Endothelial cell (in vitro differentiated cells): ENCODE results near the gene C2CD4C. TPM values are rescaled to one million over a fixed set of nuclear protein-coding genes. Genes with fewer than 3 reads are reported as not detected.

Source experiments
- DNase-seq: peaks from one replicate; pipeline ENCODE4 v3.0.0; 2021; ENCODE audit warnings: low spot score
- H3K27ac Mint-ChIP-seq: one replicate; pipeline ENCODE4 v1.8.0; 2021; ENCODE audit warnings: mixed read lengths, inconsistent platforms; ENCODE audit not compliant: unreplicated experiment
- H3K27me3 Mint-ChIP-seq: one replicate; pipeline ENCODE4 v1.8.0; 2021; ENCODE audit warnings: mild to moderate bottlenecking, moderate library complexity, mixed read lengths, inconsistent platforms; ENCODE audit not compliant: unreplicated experiment
- H3K36me3 Mint-ChIP-seq: one replicate; pipeline ENCODE4 v1.8.0; 2021; ENCODE audit warnings: mild to moderate bottlenecking, low read depth, mixed read lengths, inconsistent platforms; ENCODE audit not compliant: unreplicated experiment
- H3K4me1 Mint-ChIP-seq: one replicate; pipeline ENCODE4 v1.8.0; 2021; ENCODE audit warnings: mild to moderate bottlenecking, mixed read lengths, inconsistent platforms; ENCODE audit not compliant: unreplicated experiment
- H3K4me3 Mint-ChIP-seq: one replicate; pipeline ENCODE4 v1.8.0; 2021; ENCODE audit warnings: mild to moderate bottlenecking, mixed read lengths, inconsistent platforms; ENCODE audit not compliant: unreplicated experiment
- H3K9me3 Mint-ChIP-seq: one replicate; pipeline ENCODE4 v1.8.0; 2021; ENCODE audit warnings: mixed read lengths, inconsistent platforms; ENCODE audit not compliant: unreplicated experiment
- CTCF ChIP-seq: fragments of 200-600 bp; sonication (generic); IDR thresholded peaks from one replicate; pipeline ENCODE4 v1.5.0; 2021; ENCODE audit warnings: antibody characterized with exemption; ENCODE audit not compliant: unreplicated experiment
- total RNA-seq: library from RNA; stranded (reverse); fragmentation: NEBNext Ultra II Directional; extraction: Animal tissue kit (Norgen Biotek cat#: 25700); gene quantifications from one replicate; pipeline ENCODE4 v1.2.1, GENCODE V29; 2021; ENCODE audit not compliant: unreplicated experiment

C2CD4C gene
- total RNA-seq, 1 donor from 2014 or later, result 1.2 TPM

DNA sequence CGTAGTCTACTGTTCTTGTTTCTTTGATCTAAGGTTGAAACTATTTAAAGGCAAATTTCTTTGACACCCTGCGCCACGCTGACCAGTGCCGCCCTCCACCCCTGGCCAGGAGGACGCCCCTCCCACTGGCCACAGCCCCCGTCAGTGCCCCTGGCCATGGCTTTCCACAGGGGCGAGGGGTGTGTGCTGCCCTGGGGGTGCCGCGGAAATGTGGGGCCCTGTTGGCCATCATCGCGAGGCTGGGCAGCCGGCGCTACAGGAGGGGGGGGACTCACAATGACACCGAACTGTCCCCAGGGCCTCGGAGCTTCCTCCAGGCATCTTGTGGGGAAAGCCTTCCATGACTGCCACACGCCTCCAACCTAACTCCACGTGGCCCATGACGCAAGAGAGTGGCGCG is 41.0 kb upstream of the C2CD4C start:
- Mint-ChIP-seq H3K36me3 (peaks cover 8% of the 10 kb centered on the region), H3K27ac (no peak overlapping the region), H3K4me3 (no peak overlapping the region)

GRCh38 chr19:447816-448560 is 39.0 kb upstream of the C2CD4C start:
- no peaks in the 10 kb centered on the region for H3K4me1 Mint-ChIP-seq
- DNase-seq, result no peak
- H3K9me3 Mint-ChIP-seq, result no peaks in the 10 kb centered on the region
- no peak overlapping the region for H3K27ac Mint-ChIP-seq
- no peak overlapping the region for H3K4me3 Mint-ChIP-seq
- H3K36me3 Mint-ChIP-seq, result peaks cover 6% of the 10 kb centered on the region
- peaks cover 7% of the 10 kb centered on the region for H3K27me3 Mint-ChIP-seq
- no peak for TF ChIP-seq CTCF

More for the DNA sequence above, 41.0 kb upstream of the C2CD4C start:
- TF ChIP-seq CTCF, result no peak
- DNase-seq, result no peak
- Mint-ChIP-seq H3K27me3 (peaks cover 10% of the 10 kb centered on the region), H3K4me1 (no peaks in the 10 kb centered on the region), H3K9me3 (no peaks in the 10 kb centered on the region)

DNA sequence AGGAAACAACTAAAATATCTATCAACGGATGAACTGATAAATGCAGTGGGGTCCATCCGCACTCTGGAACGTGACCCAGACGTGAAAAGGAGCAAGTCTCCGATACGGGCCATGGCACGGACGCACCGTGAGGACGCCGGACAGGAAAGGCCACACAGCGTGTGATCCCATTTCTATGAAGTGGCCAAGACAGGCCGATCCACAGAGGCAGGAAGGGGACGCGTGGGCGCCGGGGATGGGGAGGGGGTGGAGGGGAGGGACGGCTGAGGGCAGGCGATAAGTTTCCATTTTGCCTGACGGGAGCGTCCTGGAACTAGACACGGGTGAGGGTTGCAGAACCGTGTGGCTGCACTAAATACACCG is 38.1 kb upstream of the C2CD4C start:
- H3K27me3 Mint-ChIP-seq, result peaks cover 7% of the 10 kb centered on the region
- no peak overlapping the region for H3K4me3 Mint-ChIP-seq
- H3K36me3 Mint-ChIP-seq, result peaks cover 8% of the 10 kb centered on the region
- no peak overlapping the region for H3K27ac Mint-ChIP-seq
- H3K9me3 Mint-ChIP-seq, result peaks cover under 1% of the 10 kb centered on the region
- H3K4me1 Mint-ChIP-seq, result no peaks in the 10 kb centered on the region
- DNase-seq, result no peak
- TF ChIP-seq CTCF, result no peak

DNA sequence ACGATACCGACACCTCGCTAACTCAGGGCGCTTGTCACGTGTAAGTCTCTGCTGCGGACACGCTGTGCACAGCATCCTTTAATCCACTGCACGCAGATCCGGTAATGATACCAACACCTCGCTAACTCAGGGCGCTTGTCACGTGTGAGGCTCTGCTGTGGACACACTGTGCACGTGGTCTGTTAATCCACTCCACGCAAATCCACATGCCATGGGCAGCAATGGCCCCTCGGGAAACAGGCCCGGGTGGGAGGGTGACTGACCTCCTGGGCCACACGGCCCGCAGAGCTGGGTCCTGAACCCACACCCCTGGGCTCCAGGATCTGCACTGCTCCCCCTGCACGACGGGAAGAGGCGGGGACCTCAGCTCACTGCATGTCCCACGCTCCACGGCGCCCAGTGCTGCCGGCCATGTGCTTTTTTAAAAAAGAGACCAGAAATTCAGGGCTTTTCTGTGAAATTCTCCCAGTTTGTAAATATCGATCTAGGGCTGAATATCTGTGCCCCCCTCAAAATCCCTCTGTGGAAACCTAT is 35.8 kb upstream of the C2CD4C start:
- Mint-ChIP-seq H3K4me1 (peaks cover 4% of the 10 kb centered on the region), H3K36me3 (peaks cover 10% of the 10 kb centered on the region), H3K9me3 (peaks cover 8% of the 10 kb centered on the region), H3K4me3 (no peak overlapping the region), H3K27me3 (peaks cover 5% of the 10 kb centered on the region), H3K27ac (no peak overlapping the region)
- no peak for DNase-seq
- no peak for TF ChIP-seq CTCF

DNA sequence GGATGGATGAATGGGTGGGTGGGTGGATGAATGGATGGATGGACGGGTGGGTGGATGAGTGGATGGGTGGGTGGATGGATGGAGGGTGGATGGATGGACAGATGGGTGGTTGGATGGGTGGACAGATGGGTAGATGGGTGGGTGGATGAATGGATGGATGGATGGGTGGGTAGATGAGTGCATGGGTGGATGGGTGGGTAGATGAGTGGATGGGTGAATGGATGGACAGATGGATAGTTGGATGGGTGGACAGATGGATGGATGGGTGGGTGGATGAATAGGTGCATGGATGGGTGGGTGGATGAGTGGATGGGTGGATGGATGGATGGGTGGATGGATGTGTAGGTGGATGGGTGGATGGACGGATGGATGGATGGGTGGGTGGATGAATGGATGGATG is 34.1 kb upstream of the C2CD4C start:
- no peak for TF ChIP-seq CTCF
- peaks cover 8% of the 10 kb centered on the region for H3K9me3 Mint-ChIP-seq
- no peak overlapping the region for H3K4me3 Mint-ChIP-seq
- H3K36me3 Mint-ChIP-seq, result peaks cover 10% of the 10 kb centered on the region
- DNase-seq, result no peak
- H3K27me3 Mint-ChIP-seq, result peaks cover 5% of the 10 kb centered on the region
- no peak overlapping the region for H3K27ac Mint-ChIP-seq
- peaks cover 4% of the 10 kb centered on the region for H3K4me1 Mint-ChIP-seq
